GM19397 (cell line): ENCODE results near the gene IGF2BP1.
"Not testable (repeated sequence)": the region's sequence is repeated elsewhere in the genome, so short reads cannot be mapped to it uniquely, and the experiment has no call there.

Source experiments
- ATAC-seq: cut with Tn5 transposase; IDR thresholded peaks from one replicate; pipeline ENCODE4 v1.9.1; 2021; ENCODE audit warnings: mild to moderate bottlenecking, moderate library complexity; ENCODE audit not compliant: unreplicated experiment

The IGF2BP1 gene

GRCh38 chr17:49089094-49089493 lies 91.9 kb downstream of the IGF2BP1 start:
- ATAC-seq: no peak

GRCh38 chr17:49090878-49091594 lies 93.9 kb downstream of the IGF2BP1 start:
- no peak for ATAC-seq

GRCh38 chr17:49093131-49093530 lies 95.9 kb downstream of the IGF2BP1 start:
- ATAC-seq: no peak

- no peak for ATAC-seq
Measured at GRCh38 chr17:49100601-49101000, 103.4 kb downstream of the IGF2BP1 start.

GRCh38 chr17:49101054-49101534 lies 103.9 kb downstream of the IGF2BP1 start:
- no peak for ATAC-seq

- ATAC-seq: not testable (repeated sequence)
Measured at GRCh38 chr17:49103360-49103759, 106.2 kb downstream of the IGF2BP1 start.

- ATAC-seq: no peak
Measured at GRCh38 chr17:49104511-49105074, 107.4 kb downstream of the IGF2BP1 start.
